Measurements from ENCODE around the gene CA10. TPM values are rescaled to one million over a fixed set of nuclear protein-coding genes. Genes with fewer than 3 reads are reported as not detected.

CA10 gene
- total and polyA plus RNA-seq, 8 donors: 0.09 to 2.0 (median 0.27) TPM; not detected in 4

DNA sequence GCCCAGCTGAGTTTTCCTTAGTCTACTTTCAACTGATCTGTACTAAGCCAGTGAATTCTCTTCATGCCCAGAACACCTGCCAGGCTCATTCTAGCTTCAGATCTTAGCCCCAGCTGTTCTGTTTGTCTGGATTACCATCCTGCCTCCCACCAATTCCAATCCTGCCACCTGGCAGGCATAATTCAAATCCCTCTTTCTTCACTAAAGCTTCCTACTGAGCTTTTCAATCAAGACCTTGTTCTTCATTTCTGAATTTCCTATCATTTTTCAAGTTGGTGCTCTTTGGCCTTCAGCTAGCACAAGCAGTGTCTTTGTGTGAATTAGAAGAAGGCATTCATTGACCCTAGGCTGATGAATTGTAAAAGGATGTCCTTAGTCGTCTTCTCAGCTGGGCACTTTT lies 540.5 kb downstream of the CA10 start:
- intact Hi-C loops (cut with DNase I): no loop called here
- TF ChIP-seq, protein P1, sequence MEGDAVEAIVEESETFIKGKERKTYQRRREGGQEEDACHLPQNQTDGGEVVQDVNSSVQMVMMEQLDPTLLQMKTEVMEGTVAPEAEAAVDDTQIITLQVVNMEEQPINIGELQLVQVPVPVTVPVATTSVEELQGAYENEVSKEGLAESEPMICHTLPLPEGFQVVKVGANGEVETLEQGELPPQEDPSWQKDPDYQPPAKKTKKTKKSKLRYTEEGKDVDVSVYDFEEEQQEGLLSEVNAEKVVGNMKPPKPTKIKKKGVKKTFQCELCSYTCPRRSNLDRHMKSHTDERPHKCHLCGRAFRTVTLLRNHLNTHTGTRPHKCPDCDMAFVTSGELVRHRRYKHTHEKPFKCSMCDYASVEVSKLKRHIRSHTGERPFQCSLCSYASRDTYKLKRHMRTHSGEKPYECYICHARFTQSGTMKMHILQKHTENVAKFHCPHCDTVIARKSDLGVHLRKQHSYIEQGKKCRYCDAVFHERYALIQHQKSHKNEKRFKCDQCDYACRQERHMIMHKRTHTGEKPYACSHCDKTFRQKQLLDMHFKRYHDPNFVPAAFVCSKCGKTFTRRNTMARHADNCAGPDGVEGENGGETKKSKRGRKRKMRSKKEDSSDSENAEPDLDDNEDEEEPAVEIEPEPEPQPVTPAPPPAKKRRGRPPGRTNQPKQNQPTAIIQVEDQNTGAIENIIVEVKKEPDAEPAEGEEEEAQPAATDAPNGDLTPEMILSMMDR (IDR thresholded peaks at IDR 0.05): no peak
- H3K4me3 ChIP-seq: no peak overlapping the region
- DNase-seq: no peak
- H3K36me3 ChIP-seq: no peaks in the 10 kb centered on the region
- 32 to 46% methylated on average over 1 of the region's 1 CpG for WGBS, 2 donors
- ATAC-seq: no peak
- no peak for FAIRE-seq
- no peaks in the 10 kb centered on the region for H3K4me1 ChIP-seq
- H3K9me3 ChIP-seq: no peaks in the 10 kb centered on the region
- H3K27ac ChIP-seq: no peak overlapping the region
- H3K27me3 ChIP-seq: no peaks in the 10 kb centered on the region

DNA sequence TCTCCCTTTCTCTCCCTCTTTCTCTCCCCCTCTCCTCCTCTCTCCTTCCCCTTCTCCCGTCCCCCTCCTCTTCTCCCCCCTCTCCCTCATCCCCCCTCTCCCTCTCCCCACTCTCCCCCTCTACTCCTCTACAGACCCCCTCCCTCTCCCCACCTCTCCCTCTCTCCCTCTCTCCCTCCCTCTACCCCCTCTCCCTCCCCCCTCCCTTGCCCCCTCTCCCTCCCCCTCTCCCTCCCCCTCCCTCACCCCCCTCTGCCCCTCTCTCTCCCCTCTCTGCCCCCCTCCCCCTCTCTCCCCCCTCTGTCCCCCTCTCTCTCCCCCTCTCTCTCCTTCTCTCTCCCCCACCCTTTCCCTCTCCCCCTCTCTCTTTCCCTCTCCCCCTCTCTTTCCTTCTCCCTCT lies 545.3 kb downstream of the CA10 start:
- H3K27ac ChIP-seq: no peak overlapping the region
- H3K9me3 ChIP-seq: no peaks in the 10 kb centered on the region
- H3K36me3 ChIP-seq: no peaks in the 10 kb centered on the region
- 62 to 67% methylated on average over 1 of the region's 1 CpG for WGBS, 2 donors
- ATAC-seq: no peak
- no peaks in the 10 kb centered on the region for H3K4me1 ChIP-seq
- DNase-seq: no peak
- no peak for FAIRE-seq
- H3K4me3 ChIP-seq: no peak overlapping the region
- TF ChIP-seq, protein P1 (IDR thresholded peaks at IDR 0.05): no peak
- no peaks in the 10 kb centered on the region for H3K27me3 ChIP-seq
- intact Hi-C loops (cut with DNase I): no loop called here

DNA sequence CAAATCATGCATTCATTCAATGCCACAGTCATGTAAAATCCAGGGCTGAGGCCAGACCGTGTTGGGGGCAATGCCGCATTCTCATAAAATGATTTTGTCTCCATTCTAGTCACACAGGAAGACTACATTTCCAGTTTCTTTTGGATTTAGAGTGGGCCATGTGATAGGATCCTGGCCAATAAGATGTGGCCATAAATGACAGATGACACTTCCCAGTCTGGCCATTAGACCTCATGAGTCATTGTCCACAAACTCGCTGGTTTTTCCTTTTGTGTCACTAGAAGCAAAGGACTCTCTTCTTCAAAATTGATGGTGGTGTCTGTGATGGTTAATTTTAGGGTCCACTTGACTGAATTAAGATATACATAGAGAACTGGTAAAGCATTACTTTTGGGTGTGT lies 545.8 kb downstream of the CA10 start:
- intact Hi-C loops (cut with DNase I): no loop called here
- no peaks in the 10 kb centered on the region for H3K9me3 ChIP-seq
- DNase-seq (no peak), FAIRE-seq (no peak), ATAC-seq (no peak)
- H3K4me1 ChIP-seq: no peaks in the 10 kb centered on the region
- TF ChIP-seq, protein P1 (IDR thresholded peaks at IDR 0.05): no peak
- H3K4me3 ChIP-seq: no peak overlapping the region
- no peaks in the 10 kb centered on the region for H3K36me3 ChIP-seq
- WGBS, 2 donors: 83 to 86% methylated on average over 3 of the region's 3 CpGs
- H3K27ac ChIP-seq: no peak overlapping the region
- no peaks in the 10 kb centered on the region for H3K27me3 ChIP-seq

DNA sequence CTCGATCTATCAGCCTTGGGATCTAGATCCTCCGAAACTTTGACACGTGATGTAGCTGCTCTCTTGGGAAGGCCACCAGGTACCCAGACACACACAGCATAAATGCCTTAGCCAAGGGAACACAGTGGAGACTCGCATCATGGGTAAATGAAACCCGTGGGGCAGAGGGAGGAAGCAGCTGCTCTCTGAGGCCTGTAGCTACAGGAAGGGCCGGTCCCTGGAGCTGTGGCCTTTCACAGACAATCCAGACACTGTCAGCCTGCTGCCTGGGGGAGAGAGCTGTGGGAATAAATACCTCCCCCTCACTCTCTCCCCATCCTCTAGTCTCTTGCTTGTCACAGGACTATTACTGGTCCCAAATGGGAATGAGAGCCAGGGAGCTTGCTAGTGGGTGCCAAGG lies 546.9 kb downstream of the CA10 start:
- intact Hi-C loops (cut with DNase I): no loop called here
- Histone ChIP-seq H3K27ac (no peak overlapping the region), H3K27me3 (no peaks in the 10 kb centered on the region), H3K4me1 (no peaks in the 10 kb centered on the region), H3K4me3 (no peak overlapping the region), H3K9me3 (no peaks in the 10 kb centered on the region), H3K36me3 (no peaks in the 10 kb centered on the region)
- DNase-seq: no peak
- FAIRE-seq: no peak
- TF ChIP-seq, protein P1 (IDR thresholded peaks at IDR 0.05): no peak
- 73 to 77% methylated on average over 6 of the region's 6 CpGs for WGBS, 2 donors
- no peak for ATAC-seq

DNA sequence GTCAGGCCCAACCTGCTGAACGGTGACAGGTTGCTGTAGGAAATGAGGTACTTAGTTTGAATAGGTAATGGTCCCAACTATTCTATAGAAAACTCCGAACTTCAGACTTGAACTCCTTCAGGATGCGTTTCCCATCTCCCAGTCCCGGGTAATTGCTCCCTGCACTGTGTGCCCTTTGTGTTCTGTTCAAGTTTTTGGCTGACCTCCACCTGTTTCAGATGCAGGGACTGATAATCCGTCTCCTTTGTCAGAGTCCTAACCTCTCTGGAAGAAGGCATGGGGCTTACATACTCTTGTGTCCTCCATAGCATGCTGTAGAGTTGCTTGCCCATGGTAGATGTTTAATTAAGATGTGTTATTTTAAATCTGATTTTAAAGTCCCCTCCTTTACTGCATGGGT lies 547.7 kb downstream of the CA10 start:
- H3K36me3 ChIP-seq: no peaks in the 10 kb centered on the region
- H3K27ac ChIP-seq: no peak overlapping the region
- ATAC-seq (no peak), DNase-seq (no peak), FAIRE-seq (no peak)
- 56 to 65% methylated on average over 5 of the region's 5 CpGs for WGBS, 2 donors
- TF ChIP-seq, protein P1 (IDR thresholded peaks at IDR 0.05): no peak
- no peaks in the 10 kb centered on the region for H3K27me3 ChIP-seq
- intact Hi-C loops (cut with DNase I): no loop called here
- H3K4me3 ChIP-seq: no peak overlapping the region
- no peaks in the 10 kb centered on the region for H3K4me1 ChIP-seq
- no peaks in the 10 kb centered on the region for H3K9me3 ChIP-seq
